PC-3 (cell line): ENCODE data around the gene RAET1E.

ENCODE experiments used
- CTCF ChIP-seq: fragments of 300-600 bp; sonication (generic); conservative IDR thresholded peaks from 2 replicates; pipeline ENCODE4 v1.5.1; 2017; ENCODE audit warnings: antibody characterized with exemption, low read depth, mild to moderate bottlenecking, low read length
- EZH2 ChIP-seq: fragments of 300-600 bp; sonication (generic); IDR thresholded peaks from one replicate; pipeline ENCODE4 v1.6.1; 2017; ENCODE audit warnings: antibody characterized with exemption, mild to moderate bottlenecking, low read length; ENCODE audit not compliant: unreplicated experiment
- EZH2phosphoT487 ChIP-seq: fragments of 300-600 bp; sonication (generic); IDR thresholded peaks from 2 replicates; pipeline ENCODE4 v1.6.1; 2018; ENCODE audit warnings: mild to moderate bottlenecking, antibody characterized with exemption, low read length, borderline replicate concordance

- TF ChIP-seq CTCF: no peak
- TF ChIP-seq EZH2: no peak
- TF ChIP-seq EZH2phosphoT487: no peak
These were observed 20.4 kb upstream of the RAET1E start for GRCh38 chr6:149918151-149918905.
